SK-N-MC (cell line): ENCODE measurements around the gene TIFAB.

Experiments used
- EZH2 ChIP-seq: fragments of 200-600 bp; sonication (generic); IDR thresholded peaks from one replicate; pipeline ENCODE4 v1.6.1; 2017; ENCODE audit warnings: antibody characterized with exemption
- POLR2AphosphoS5 ChIP-seq: IDR thresholded peaks from 2 replicates; pipeline ENCODE4 v1.6.1; 2012; ENCODE audit warnings: mild to moderate bottlenecking, low read depth, low read length, borderline replicate concordance

DNA sequence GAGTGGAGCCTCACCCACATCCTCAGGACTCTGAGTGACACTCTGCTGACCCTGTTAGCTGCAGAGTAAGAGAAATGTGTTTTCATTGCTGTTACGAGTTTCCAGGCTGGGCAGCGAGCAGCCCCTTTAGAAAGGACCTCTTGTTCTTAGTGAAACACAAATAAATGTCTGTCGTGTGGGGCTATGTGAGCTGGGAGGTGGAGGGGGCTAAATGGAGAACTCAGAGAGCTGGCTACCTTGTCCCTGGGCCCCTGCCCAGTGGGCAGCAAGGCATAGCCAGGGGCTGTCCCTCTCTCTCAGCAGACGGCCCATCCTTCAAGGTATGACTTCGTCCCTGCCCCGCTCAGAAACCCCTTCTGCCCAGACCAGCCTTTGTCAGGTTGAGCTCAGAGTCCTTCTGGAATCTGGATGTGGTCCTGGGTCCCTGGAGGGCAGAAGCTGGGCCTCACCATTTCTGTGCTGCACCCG is 15.2 kb downstream of the TIFAB start:
- TF ChIP-seq POLR2AphosphoS5 (no peak), EZH2 (no peak)
